Stimulated activated CD8-positive, alpha-beta memory T cell treated with anti-CD3 and anti-CD28 coated beads, Interleukin-15, amount 100 ng/mL, for 24 hours (primary cell): ENCODE data around the gene TNK2.

ENCODE experiments used
- DNase-seq: peaks from one replicate; pipeline ENCODE4 v3.0.0-alpha.2; 2020; ENCODE audit warnings: low read depth

The TNK2 gene

GRCh38 chr3:195899701-195900435 is 8.5 kb downstream of the TNK2 start:
- DNase-seq: no peak

- no peak for DNase-seq
Measured at GRCh38 chr3:195897853-195898415, 10.4 kb downstream of the TNK2 start.

- no peak for DNase-seq
Measured at GRCh38 chr3:195897081-195897852, 11.1 kb downstream of the TNK2 start.

- no peak for DNase-seq
Measured at GRCh38 chr3:195896361-195897080, 11.8 kb downstream of the TNK2 start.

- DNase-seq: peak; percentile 44
Measured at GRCh38 chr3:195895861-195896360, 12.4 kb downstream of the TNK2 start.

- DNase-seq: peak; percentile 33
Measured at GRCh38 chr3:195895078-195895860, 13.1 kb downstream of the TNK2 start.

- no peak for DNase-seq
Measured at GRCh38 chr3:195893916-195894465, 14.4 kb downstream of the TNK2 start.

- DNase-seq: no peak
Measured at GRCh38 chr3:195893516-195893915, 14.8 kb downstream of the TNK2 start.

- DNase-seq: no peak
Measured at GRCh38 chr3:195893044-195893395, 15.3 kb downstream of the TNK2 start.

- DNase-seq: no peak
Measured at GRCh38 chr3:195892105-195893043, 16.0 kb downstream of the TNK2 start.

- DNase-seq: no peak
Measured at GRCh38 chr3:195891431-195892104, 16.8 kb downstream of the TNK2 start.

GRCh38 chr3:195889870-195890295 is 18.5 kb downstream of the TNK2 start:
- DNase-seq: no peak

- DNase-seq: no peak
Measured at GRCh38 chr3:195888981-195889869, 19.1 kb downstream of the TNK2 start.

- DNase-seq: no peak
Measured at GRCh38 chr3:195888311-195888761, 20.0 kb downstream of the TNK2 start.

- no peak for DNase-seq
Measured at GRCh38 chr3:195887670-195888069, 20.7 kb downstream of the TNK2 start.

GRCh38 chr3:195886181-195887141 is 21.9 kb downstream of the TNK2 start:
- DNase-seq: no peak
